A549 (cell line): ENCODE measurements around the gene SMC6. TPM values are rescaled to one million over a fixed set of nuclear protein-coding genes. Genes with fewer than 3 reads are reported as not detected.

Source experiments
- ATAC-seq, 2 experiments: fragments of 200-7000 bp in 1 of 2; fragments of >200 bp in 1 of 2; cut with Nextera tagmentation in 1 of 2; cut with Tn5 transposase in 1 of 2; 3 replicates each; pipeline versions ENCODE4 v1.8.0 to v1.9.1; 2018 to 2020; ENCODE audit warnings: mild to moderate bottlenecking in 1 of 2, moderate library complexity in 1 of 2
- CTCF ChIA-PET: fragments of 300-600 bp; sonication (Branson Sonifier 250); formaldehyde crosslinking; extraction: SDS; loops from one replicate; lab custom pipeline; 2021; ENCODE audit warnings: antibody characterized with exemption, inconsistent platforms; lab: Yijun Ruan, JAX
- POLR2A ChIA-PET: fragments of 350-600 bp; formaldehyde crosslinking; extraction: SDS; loops from one replicate; lab custom pipeline; 2021; ENCODE audit warnings: antibody characterized with exemption, inconsistent platforms; lab: Yijun Ruan, JAX
- DNase-seq, 2 experiments: peaks; one replicate each; pipeline versions ENCODE4 v3.0.0 to v3.0.0-alpha.2; 2011 to 2016; ENCODE audit warnings: low read depth in 1 of 2, low spot score in 1 of 2
- FAIRE-seq: peaks from 2 replicates; lab custom pipeline; 2011; peaks lifted over from hg19 to GRCh38; lab: Jason Lieb, UNC
- H3K27ac ChIP-seq, 2 experiments: fragments of >200 bp; sonication (Bioruptor Twin); formaldehyde crosslinking; 3 replicates each; pipeline ENCODE4 v1.5.1; 2016 to 2017
- H3K4me1 ChIP-seq: fragments of >200 bp; sonication (Bioruptor Twin); formaldehyde crosslinking; 3 replicates; pipeline ENCODE4 v1.6.1; 2016
- H3K4me2 ChIP-seq: fragments of >200 bp; sonication (Bioruptor Twin); formaldehyde crosslinking; 3 replicates; pipeline ENCODE4 v1.6.1; 2016
- H3K4me3 ChIP-seq: fragments of >200 bp; sonication (Bioruptor Twin); formaldehyde crosslinking; 3 replicates; pipeline ENCODE4 v1.5.1; 2016
- H3K9me3 ChIP-seq: fragments of >200 bp; sonication (Bioruptor Twin); formaldehyde crosslinking; 3 replicates; pipeline ENCODE4 v1.6.1; 2016
- ATOH8 ChIP-seq: fragments of 250-450 bp; sonication (Bioruptor Pico); IDR thresholded peaks from 2 replicates; pipeline ENCODE4 v1.5.0; 2020; ENCODE audit warnings: low read depth, mild to moderate bottlenecking, moderate library complexity
- CTCF ChIP-seq: fragments of >200 bp; sonication (Bioruptor Twin); formaldehyde crosslinking; IDR thresholded peaks from 3 replicates; pipeline ENCODE4 v1.5.1; 2016
- E2F6 ChIP-seq: IDR thresholded peaks from 2 replicates; pipeline ENCODE4 v1.6.1; 2012; ENCODE audit warnings: low read depth, borderline replicate concordance
- EHF ChIP-seq: fragments of 250-450 bp; sonication (Bioruptor Pico); IDR thresholded peaks from 2 replicates; pipeline ENCODE4 v1.5.0; 2020; ENCODE audit warnings: mild to moderate bottlenecking
- EHMT2 ChIP-seq: fragments of 200-600 bp; sonication (generic); IDR thresholded peaks from 2 replicates; pipeline ENCODE4 v1.6.1; 2016; ENCODE audit warnings: antibody characterized with exemption, low read depth, mild to moderate bottlenecking, moderate library complexity
- ELK1 ChIP-seq: fragments of 150-350 bp; IDR thresholded peaks from 2 replicates; pipeline ENCODE4 v1.6.1; 2014; ENCODE audit warnings: low read depth, mild to moderate bottlenecking, low read length
- ESRRA ChIP-seq: fragments of 150-350 bp; IDR thresholded peaks from 2 replicates; pipeline ENCODE4 v1.6.1; 2014; ENCODE audit warnings: mild to moderate bottlenecking, low read length, borderline replicate concordance
- FOSL2 ChIP-seq, 2 experiments: fragments of 450-650 bp in 1 of 2; fragments of >200 bp in 1 of 2; sonication (Bioruptor Twin) in 1 of 2; formaldehyde crosslinking; IDR thresholded peaks; 2 replicates each; pipeline versions ENCODE4 v1.5.0 to v1.6.1; 2016 to 2020; ENCODE audit warnings: mild to moderate bottlenecking in 1 of 2, moderate library complexity in 1 of 2
- FOXS1 ChIP-seq: fragments of 250-450 bp; sonication (Bioruptor Pico); IDR thresholded peaks from 2 replicates; pipeline ENCODE4 v1.5.0; 2020; ENCODE audit warnings: mild to moderate bottlenecking, moderate library complexity
- GATA3 ChIP-seq: IDR thresholded peaks from 2 replicates; pipeline ENCODE4 v1.6.1; 2012; ENCODE audit warnings: borderline replicate concordance
- HES2 ChIP-seq: fragments of >200 bp; sonication (Bioruptor Twin); formaldehyde crosslinking; IDR thresholded peaks from 2 replicates; pipeline ENCODE4 v1.6.1; 2016
- MAFK ChIP-seq: fragments of 450-650 bp; IDR thresholded peaks from 2 replicates; pipeline ENCODE4 v1.6.1; 2014; ENCODE audit not compliant: partially characterized antibody
- MYC ChIP-seq: IDR thresholded peaks from 2 replicates; pipeline ENCODE4 v1.6.1; 2012; ENCODE audit warnings: mild to moderate bottlenecking, inconsistent platforms, low read length, improper control_type of control experiment, borderline replicate concordance
- PHF8 ChIP-seq: fragments of 200-600 bp; sonication (generic); IDR thresholded peaks from 2 replicates; pipeline ENCODE4 v1.6.1; 2016; ENCODE audit warnings: low read depth, mild to moderate bottlenecking, antibody characterized with exemption, moderate library complexity, borderline replicate concordance
- RARB ChIP-seq: fragments of 250-450 bp; sonication (Bioruptor Pico); IDR thresholded peaks from 2 replicates; pipeline ENCODE4 v1.8.0; 2021; ENCODE audit warnings: mild to moderate bottlenecking, moderate library complexity
- RCOR1 ChIP-seq: fragments of 150-350 bp; IDR thresholded peaks from 2 replicates; pipeline ENCODE4 v1.6.1; 2014; ENCODE audit warnings: antibody characterized with exemption, low read length, low read depth
- TFCP2L1 ChIP-seq: fragments of 250-450 bp; sonication (Bioruptor Pico); IDR thresholded peaks from 2 replicates; pipeline ENCODE4 v1.5.0; 2021; ENCODE audit warnings: mild to moderate bottlenecking
- ZFP36 ChIP-seq: fragments of 450-650 bp; IDR thresholded peaks from 2 replicates; pipeline ENCODE4 v1.6.1; 2014; ENCODE audit warnings: borderline replicate concordance; ENCODE audit not compliant: partially characterized antibody
- ZSCAN20 ChIP-seq: fragments of 250-450 bp; sonication (Bioruptor Pico); IDR thresholded peaks from 2 replicates; pipeline ENCODE4 v1.8.0; 2022; ENCODE audit warnings: mild to moderate bottlenecking, moderate library complexity
- WGBS: methylation state at CpG from one replicate; pipeline ENCODE4 v1.1.6; 2017; ENCODE audit errors: missing lambda C conversion rate; 5-methylcytosine and 5-hydroxymethylcytosine counted together
- polyA plus RNA-seq, 4 experiments: library from polyadenylated mRNA; depleted of rRNA in 3 of 4; stranded (reverse); fragments of >200 nt; fragmentation: RNase III in 1 of 4; extraction: RNeasy Plus Mini Kit Qiagen cat#74134 plus additional on column Dnase treatment in 1 of 4; gene quantifications; 2 replicates in 3 of 4; 3 replicates in 1 of 4; pipeline ENCODE4 v1.2.3, GENCODE V29; 2011 to 2017

SMC6 gene
- polyA plus RNA-seq, 2 of the 4 experiments (the other 2 are of a cell fraction), result 29.9 to 51.6 TPM

- FAIRE-seq (no peak), DNase-seq (no peak), ATAC-seq (no peak)
- Histone ChIP-seq H3K4me2 (no peak overlapping the region), H3K27ac (no peak overlapping the region), H3K4me1 (no peaks in the 10 kb centered on the region), H3K4me3 (no peak overlapping the region), H3K9me3 (peaks cover 3% of the 10 kb centered on the region; the same call in 2 of the 3 replicates)
- ChIA-PET CTCF (no interaction called here), POLR2A (no interaction called here)
- WGBS, result 93% methylated on average over 7 of the region's 7 CpGs
- TF ChIP-seq EHMT2, result no peak
- TF ChIP-seq MAFK, result peak; percentile 49
- no peak for TF ChIP-seq ZFP36
- TF ChIP-seq E2F6, result no peak
These were observed 62.8 kb downstream of the SMC6 start for GRCh38 chr2:17690776-17691175.

GRCh38 chr2:17689010-17689409 lies 64.6 kb downstream of the SMC6 start:
- H3K4me3 ChIP-seq, result no peak overlapping the region
- ChIA-PET POLR2A (no interaction called here), CTCF (no interaction called here)
- no peak overlapping the region for H3K27ac ChIP-seq
- H3K4me1 ChIP-seq, result no peaks in the 10 kb centered on the region
- peaks cover 3% of the 10 kb centered on the region; the same call in 2 of the 3 replicates for H3K9me3 ChIP-seq
- H3K4me2 ChIP-seq, result no peak overlapping the region
- ATAC-seq (no peak), DNase-seq (no peak), FAIRE-seq (no peak)
- peak; percentile 40 for TF ChIP-seq MAFK
- no peak for TF ChIP-seq RARB (CRISPR knock-in tag)
- WGBS, result 90% methylated on average over 6 of the region's 6 CpGs

- FAIRE-seq (no peak), DNase-seq (no peak), ATAC-seq (no peak)
- Histone ChIP-seq H3K9me3 (peaks cover 3% of the 10 kb centered on the region; the same call in 2 of the 3 replicates), H3K4me2 (no peak overlapping the region), H3K27ac (no peak overlapping the region), H3K4me1 (no peaks in the 10 kb centered on the region), H3K4me3 (no peak overlapping the region)
- ChIA-PET CTCF (no interaction called here), POLR2A (no interaction called here)
- WGBS, result 87% methylated on average over 1 of the region's 1 CpG
- TF ChIP-seq RCOR1, result no peak
- TF ChIP-seq FOXS1 (CRISPR knock-in tag), result no peak
- TF ChIP-seq FOSL2 (IDR thresholded peaks at IDR 0.05), result no peak
- TF ChIP-seq FOSL2 (CRISPR knock-in tag; IDR thresholded peaks at IDR 0.05), result no peak
These were observed 65.0 kb downstream of the SMC6 start for GRCh38 chr2:17688600-17688999.

GRCh38 chr2:17683981-17684380 lies 69.6 kb downstream of the SMC6 start:
- 96% methylated on average over 2 of the region's 2 CpGs for WGBS
- no peak overlapping the region for H3K4me2 ChIP-seq
- ChIA-PET POLR2A (no interaction called here), CTCF (interaction anchor here (1.1 to 1.9 kb wide), 3 partner anchors 15 to 38 kb away, joined by 3 to 4 read pairs (median 4); no protein-coding TSS in a partner anchor)
- ATAC-seq (no peak), FAIRE-seq (no peak), DNase-seq (no peak)
- H3K9me3 ChIP-seq, result no peaks in the 10 kb centered on the region
- H3K27ac ChIP-seq, result no peak overlapping the region
- H3K4me3 ChIP-seq, result no peak overlapping the region
- peaks cover 12% of the 10 kb centered on the region; the same call in 2 of the 3 replicates for H3K4me1 ChIP-seq
- TF ChIP-seq ATOH8 (CRISPR knock-in tag), result no peak
- TF ChIP-seq TFCP2L1, result no peak
- TF ChIP-seq EHF (CRISPR knock-in tag), result no peak
- TF ChIP-seq FOSL2 (IDR thresholded peaks at IDR 0.05), result no peak
- TF ChIP-seq FOSL2 (CRISPR knock-in tag; IDR thresholded peaks at IDR 0.05), result no peak
- TF ChIP-seq PHF8, result no peak
- TF ChIP-seq ELK1, result no peak
- TF ChIP-seq CTCF, result no peak
- no peak for TF ChIP-seq MYC
- TF ChIP-seq ESRRA, result no peak
- no peak for TF ChIP-seq ZSCAN20 (CRISPR knock-in tag)
- TF ChIP-seq GATA3, result no peak
- no peak for TF ChIP-seq HES2
- no peak for TF ChIP-seq RARB (CRISPR knock-in tag)
- TF ChIP-seq E2F6, result no peak
